ENCODE data around the gene BNIP3.

DNA sequence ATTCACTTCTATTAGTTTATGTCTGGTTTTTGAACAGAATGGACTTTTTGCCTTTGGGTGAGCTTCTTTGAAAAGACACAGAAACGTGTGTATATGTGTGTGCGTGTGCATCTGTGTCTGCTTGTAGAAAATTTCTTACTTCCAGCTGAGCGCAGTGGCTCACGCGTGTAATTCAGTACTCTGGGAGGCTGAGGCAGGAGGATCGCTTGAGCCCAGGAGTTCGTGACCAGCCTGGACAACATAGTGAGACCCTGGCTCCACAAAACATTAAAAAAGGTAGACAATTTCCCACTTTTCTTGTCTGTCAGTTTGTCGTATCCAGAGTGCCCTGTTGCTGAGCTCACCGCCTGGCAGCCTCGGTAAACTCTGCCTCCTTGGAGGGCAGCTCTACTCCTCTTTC, 55.5 kb downstream of the BNIP3 start:
- TF ChIP-seq, protein P1, sequence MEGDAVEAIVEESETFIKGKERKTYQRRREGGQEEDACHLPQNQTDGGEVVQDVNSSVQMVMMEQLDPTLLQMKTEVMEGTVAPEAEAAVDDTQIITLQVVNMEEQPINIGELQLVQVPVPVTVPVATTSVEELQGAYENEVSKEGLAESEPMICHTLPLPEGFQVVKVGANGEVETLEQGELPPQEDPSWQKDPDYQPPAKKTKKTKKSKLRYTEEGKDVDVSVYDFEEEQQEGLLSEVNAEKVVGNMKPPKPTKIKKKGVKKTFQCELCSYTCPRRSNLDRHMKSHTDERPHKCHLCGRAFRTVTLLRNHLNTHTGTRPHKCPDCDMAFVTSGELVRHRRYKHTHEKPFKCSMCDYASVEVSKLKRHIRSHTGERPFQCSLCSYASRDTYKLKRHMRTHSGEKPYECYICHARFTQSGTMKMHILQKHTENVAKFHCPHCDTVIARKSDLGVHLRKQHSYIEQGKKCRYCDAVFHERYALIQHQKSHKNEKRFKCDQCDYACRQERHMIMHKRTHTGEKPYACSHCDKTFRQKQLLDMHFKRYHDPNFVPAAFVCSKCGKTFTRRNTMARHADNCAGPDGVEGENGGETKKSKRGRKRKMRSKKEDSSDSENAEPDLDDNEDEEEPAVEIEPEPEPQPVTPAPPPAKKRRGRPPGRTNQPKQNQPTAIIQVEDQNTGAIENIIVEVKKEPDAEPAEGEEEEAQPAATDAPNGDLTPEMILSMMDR (IDR thresholded peaks at IDR 0.05) = no peak
- no peak for TF ChIP-seq POLR2A (IDR thresholded peaks at IDR 0.05)

Data from testis (tissue), 2 donors.